WTC11 (cell line): Measurements from ENCODE around the gene KDM2A. TPM values are rescaled to one million over a fixed set of nuclear protein-coding genes. Genes with fewer than 3 reads are reported as not detected.

Experiments used
- AFF4 ChIP-seq: sonication (generic); formaldehyde crosslinking; IDR thresholded peaks from 2 replicates; pipeline ENCODE4 v1.8.1; 2023; ENCODE audit warnings: mild to moderate bottlenecking, missing genetic modification reagents, borderline replicate concordance
- ATF6 ChIP-seq: sonication (generic); formaldehyde crosslinking; IDR thresholded peaks from 2 replicates; pipeline ENCODE4 v1.8.1; 2023; ENCODE audit warnings: mild to moderate bottlenecking, missing genetic modification reagents
- CTCF ChIP-seq: fragments of 200-600 bp; IDR thresholded peaks from 2 replicates; pipeline ENCODE4 v1.8.0; 2022; ENCODE audit warnings: antibody characterized with exemption
- E2F1 ChIP-seq: sonication (generic); formaldehyde crosslinking; IDR thresholded peaks from 2 replicates; pipeline ENCODE4 v1.8.0; 2022; ENCODE audit warnings: mild to moderate bottlenecking, missing genetic modification reagents
- E2F4 ChIP-seq: sonication (generic); formaldehyde crosslinking; IDR thresholded peaks from 2 replicates; pipeline ENCODE4 v1.8.1; 2022; ENCODE audit warnings: low read depth, mild to moderate bottlenecking, moderate library complexity, missing genetic modification reagents, borderline replicate concordance
- EMX1 ChIP-seq: fragments of 250-450 bp; sonication (Bioruptor Pico); IDR thresholded peaks from 2 replicates; pipeline ENCODE4 v1.8.0; 2021; ENCODE audit warnings: mild to moderate bottlenecking
- ERG ChIP-seq: fragments of 250-450 bp; sonication (Bioruptor Pico); IDR thresholded peaks from 2 replicates; pipeline ENCODE4 v1.8.0; 2021; ENCODE audit warnings: mild to moderate bottlenecking
- ESRRA ChIP-seq: sonication (generic); formaldehyde crosslinking; IDR thresholded peaks from 2 replicates; pipeline ENCODE4 v1.8.1; 2022; ENCODE audit warnings: mild to moderate bottlenecking, missing genetic modification reagents, borderline replicate concordance
- IRF2 ChIP-seq: sonication (generic); formaldehyde crosslinking; IDR thresholded peaks from 2 replicates; pipeline ENCODE4 v1.8.0; 2022; ENCODE audit warnings: low read depth, missing genetic modification reagents, borderline replicate concordance
- JAZF1 ChIP-seq: fragments of 250-450 bp; sonication (Bioruptor Pico); IDR thresholded peaks from 2 replicates; pipeline ENCODE4 v1.9.0; 2021; ENCODE audit warnings: moderate library complexity, mild to moderate bottlenecking, inconsistent platforms
- MYBL2 ChIP-seq: sonication (generic); formaldehyde crosslinking; IDR thresholded peaks from 2 replicates; pipeline ENCODE4 v1.8.1; 2023; ENCODE audit warnings: mild to moderate bottlenecking, moderate library complexity, missing genetic modification reagents
- NFATC4 ChIP-seq: fragments of 250-450 bp; sonication (Bioruptor Pico); IDR thresholded peaks from 2 replicates; pipeline ENCODE4 v1.9.0; 2021; ENCODE audit warnings: mild to moderate bottlenecking
- NFE2L1 ChIP-seq: sonication (generic); formaldehyde crosslinking; IDR thresholded peaks from 2 replicates; pipeline ENCODE4 v1.8.1; 2023; ENCODE audit warnings: missing genetic modification reagents
- NR1H2 ChIP-seq: sonication (generic); formaldehyde crosslinking; IDR thresholded peaks from 2 replicates; pipeline ENCODE4 v1.9.0; 2021; ENCODE audit warnings: mild to moderate bottlenecking, moderate library complexity, missing genetic modification reagents
- PREB ChIP-seq: sonication (generic); formaldehyde crosslinking; IDR thresholded peaks from 2 replicates; pipeline ENCODE4 v1.8.1; 2022; ENCODE audit warnings: mild to moderate bottlenecking, missing genetic modification reagents, moderate library complexity, borderline replicate concordance
- RELA ChIP-seq: sonication (generic); formaldehyde crosslinking; IDR thresholded peaks from 2 replicates; pipeline ENCODE4 v1.8.1; 2022; ENCODE audit warnings: missing genetic modification reagents, mild to moderate bottlenecking, borderline replicate concordance
- RORB ChIP-seq: fragments of 250-450 bp; sonication (Bioruptor Pico); IDR thresholded peaks from 2 replicates; pipeline ENCODE4 v1.9.0; 2021; ENCODE audit warnings: mild to moderate bottlenecking
- SP1 ChIP-seq: sonication (generic); formaldehyde crosslinking; conservative IDR thresholded peaks from 2 replicates; pipeline ENCODE4 v1.8.1; 2022; ENCODE audit warnings: missing genetic modification reagents
- STAT6 ChIP-seq: sonication (generic); formaldehyde crosslinking; conservative IDR thresholded peaks from 2 replicates; pipeline ENCODE4 v1.8.1; 2023; ENCODE audit warnings: mild to moderate bottlenecking, low read depth, missing genetic modification reagents, moderate library complexity
- TCF7 ChIP-seq: sonication (generic); formaldehyde crosslinking; IDR thresholded peaks from 2 replicates; pipeline ENCODE4 v1.8.0; 2022; ENCODE audit warnings: mild to moderate bottlenecking, low read depth, missing genetic modification reagents, moderate library complexity
- TP53 ChIP-seq: sonication (generic); formaldehyde crosslinking; IDR thresholded peaks from 2 replicates; pipeline ENCODE4 v1.8.1; 2023; ENCODE audit warnings: mild to moderate bottlenecking, missing genetic modification reagents
- ZNF121 ChIP-seq: sonication (generic); formaldehyde crosslinking; IDR thresholded peaks from 2 replicates; pipeline ENCODE4 v1.8.0; 2023; ENCODE audit warnings: missing genetic modification reagents
- ZNF671 ChIP-seq: fragments of 250-450 bp; sonication (Bioruptor Pico); IDR thresholded peaks from 2 replicates; pipeline ENCODE4 v1.8.0; 2021; ENCODE audit warnings: mild to moderate bottlenecking
- total RNA-seq: library from RNA; stranded (reverse); gene quantifications from 3 replicates; pipeline ENCODE4 v1.2.3, GENCODE V29; 2021

Gene KDM2A
- total RNA-seq, 1 experiment from 2014 or later: 58.0 TPM

GRCh38 chr11:67288452-67289225, 169.6 kb downstream of the KDM2A start (continued):
- TF ChIP-seq ERG (CRISPR knock-in tag): no peak
- TF ChIP-seq TP53 (CRISPR knock-in tag): peak; percentile 87
- no peak for TF ChIP-seq ZNF671 (CRISPR knock-in tag)
- no peak for TF ChIP-seq JAZF1
- TF ChIP-seq NFE2L1 (CRISPR knock-in tag): no peak
- no peak for TF ChIP-seq ZNF121 (CRISPR knock-in tag)
- 0 out of 2 replicates have a peak, but pooled peaks have one; percentile 74 for TF ChIP-seq AFF4
- TF ChIP-seq NR1H2: no peak
- TF ChIP-seq E2F4: no peak
- no peak; the same call in 1 of the 2 replicates for TF ChIP-seq RELA
- no peak for TF ChIP-seq RORB (CRISPR knock-in tag)
- TF ChIP-seq ATF6 (CRISPR knock-in tag): no peak
- TF ChIP-seq STAT6 (CRISPR knock-in tag): peak; percentile 91; the same call in 1 of the 2 replicates
- TF ChIP-seq E2F1 (CRISPR knock-in tag): no peak
- TF ChIP-seq CTCF: peak; percentile 26; the same call in 1 of the 2 replicates
- no peak for TF ChIP-seq ESRRA (CRISPR knock-in tag)
- no peak for TF ChIP-seq IRF2 (CRISPR knock-in tag)
- no peak for TF ChIP-seq PREB
- TF ChIP-seq EMX1 (CRISPR knock-in tag): no peak
- TF ChIP-seq TCF7 (CRISPR knock-in tag): no peak
- peak; percentile 86 for TF ChIP-seq SP1 (CRISPR knock-in tag)
- 0 out of 2 replicates have a peak, but pooled peaks have one; percentile 51 for TF ChIP-seq NFATC4 (CRISPR knock-in tag)
- peak; percentile 48; the same call in 1 of the 2 replicates for TF ChIP-seq MYBL2 (CRISPR knock-in tag)
